GM12878 (cell line): ENCODE data around the gene MYOZ1.

Experiments
- CBFB ChIP-seq: IDR thresholded peaks from 2 replicates; pipeline ENCODE4 v1.6.1; 2016; ENCODE audit warnings: antibody characterized with exemption, low read depth
- CTCF ChIP-seq, 3 experiments: IDR thresholded peaks in 2 of 3; conservative IDR thresholded peaks in 1 of 3; 2 replicates each; pipeline ENCODE4 v1.5.1; 2011; ENCODE audit warnings: low read depth in 3 of 3, low read length in 3 of 3, mild to moderate bottlenecking in 3 of 3, control low read depth in 2 of 3, moderate library complexity in 2 of 3, inconsistent platforms in 1 of 3, mixed read lengths in 1 of 3; ENCODE audit not compliant: control insufficient read depth in 2 of 3, insufficient read depth in 1 of 3; ENCODE audit errors: extremely low read depth in 1 of 3
- EGR1 ChIP-seq, 2 experiments: IDR thresholded peaks; 1 replicate in 1 of 2; 2 replicates in 1 of 2; pipeline ENCODE4 v1.6.1; 2011 to 2012; ENCODE audit warnings: low read depth in 2 of 2, low read length in 2 of 2, borderline replicate concordance in 1 of 2, mild to moderate bottlenecking in 1 of 2, moderate library complexity in 1 of 2
- IRF3 ChIP-seq: fragments of 450-650 bp; IDR thresholded peaks from 2 replicates; pipeline ENCODE4 v1.6.1; 2014; ENCODE audit warnings: mild to moderate bottlenecking
- KAT2A ChIP-seq: conservative IDR thresholded peaks from 2 replicates; pipeline ENCODE4 v1.6.1; 2011; ENCODE audit warnings: low read depth, low read length; ENCODE audit not compliant: control insufficient read depth
- KLF5 ChIP-seq: fragments of 450-650 bp; IDR thresholded peaks from 2 replicates; pipeline ENCODE4 v1.6.1; 2014; ENCODE audit warnings: mild to moderate bottlenecking; ENCODE audit not compliant: partially characterized antibody
- PAX8 ChIP-seq: fragments of 450-650 bp; IDR thresholded peaks from 2 replicates; pipeline ENCODE4 v1.6.1; 2017; ENCODE audit warnings: mild to moderate bottlenecking, moderate library complexity
- POLR2A ChIP-seq: IDR thresholded peaks from 2 replicates; pipeline ENCODE4 v1.6.1; 2011; ENCODE audit warnings: low read depth, mild to moderate bottlenecking, low read length
- RFX5 ChIP-seq: IDR thresholded peaks from 2 replicates; pipeline ENCODE4 v1.6.1; 2011; ENCODE audit warnings: low read depth, low read length, improper control_type of control experiment
- SREBF2 ChIP-seq: IDR thresholded peaks from 2 replicates; pipeline ENCODE4 v1.6.1; 2012; ENCODE audit warnings: mild to moderate bottlenecking, low read length
- TCF12 ChIP-seq: IDR thresholded peaks from 2 replicates; pipeline ENCODE4 v1.6.1; 2011; ENCODE audit warnings: low read depth, mild to moderate bottlenecking, low read length
- TCF7 ChIP-seq: IDR thresholded peaks from 2 replicates; pipeline ENCODE4 v1.6.1; 2014; ENCODE audit warnings: antibody characterized with exemption, borderline replicate concordance

- TF ChIP-seq CTCF (IDR thresholded peaks at IDR 0.05 in 2 of 3, conservative IDR thresholded peaks at IDR 0.05 in 1 of 3; ENCODE audit: control insufficient read depth in 2 of 3, extremely low read depth in 1 of 3, insufficient read depth in 1 of 3, low read depth in 3 of 3, low read length in 3 of 3) (no peak), PAX8 (no peak), TCF7 (no peak), SREBF2 (no peak), POLR2A (no peak), IRF3 (no peak), KAT2A (no peak), EGR1 (IDR thresholded peaks at IDR 0.05; ENCODE audit: borderline replicate concordance in 1 of 2, low read depth in 2 of 2, low read length in 2 of 2) (no peak), CBFB (no peak), KLF5 (no peak), TCF12 (no peak), RFX5 (no peak)
Measured at GRCh38 chr10:73646598-73647041, 5.3 kb upstream of the MYOZ1 start.
